HepG2 (cell line): ENCODE results near the gene CD207. TPM values are rescaled to one million over a fixed set of nuclear protein-coding genes. Genes with fewer than 3 reads are reported as not detected.
"Not testable (repeated sequence)": the region's sequence is repeated elsewhere in the genome, so short reads cannot be mapped to it uniquely, and the experiment has no call there.

Source experiments
- ATAC-seq: fragments of 200-7000 bp; cut with Tn5 transposase; 3 replicates; pipeline ENCODE4 v1.9.1; 2020; ENCODE audit warnings: mild to moderate bottlenecking, moderate library complexity
- BruUV-seq: library from RNA; stranded (reverse); fragments of 400-500 nt; replicated peaks from 2 replicates; lab custom pipeline; 2021; lab: Mats Ljungman, UMichigan
- CTCF ChIA-PET: fragments of 300-600 bp; formaldehyde crosslinking; extraction: SDS; loops from one replicate; lab custom pipeline; 2021; ENCODE audit warnings: low total read pairs, inconsistent platforms, low intra/inter-chr PET ratio; lab: Yijun Ruan, JAX
- POLR2A ChIA-PET: fragments of 350-600 bp; sonication (Branson Sonifier 250); formaldehyde crosslinking; loops from one replicate; lab custom pipeline; 2020; ENCODE audit warnings: antibody characterized with exemption, inconsistent platforms; lab: Yijun Ruan, JAX
- DNase-seq: peaks from one replicate; pipeline ENCODE4 v3.0.0-alpha.2; 2015; ENCODE audit warnings: low spot score
- FAIRE-seq: peaks from 3 replicates; lab custom pipeline; 2011; peaks lifted over from hg19 to GRCh38; lab: Jason Lieb, UNC
- H2AFZ ChIP-seq: one replicate; pipeline ENCODE4 v1.6.1; 2011; ENCODE audit warnings: low read length, inconsistent platforms
- H3K27ac ChIP-seq: fragments of 300-600 bp; 3 replicates; pipeline ENCODE4 v1.8.0; 2011; ENCODE audit warnings: mixed run types, mild to moderate bottlenecking, mixed read lengths, low read length, inconsistent platforms; ENCODE audit not compliant: insufficient read depth; ENCODE audit errors: extremely low read length
- H3K27me3 ChIP-seq, 2 experiments: fragments of 200-600 bp in 1 of 2; 2 replicates in 1 of 2; 3 replicates in 1 of 2; pipeline versions ENCODE4 v1.6.0 to v1.8.0; 2011; ENCODE audit warnings: low read length in 2 of 2, mild to moderate bottlenecking in 2 of 2, moderate library complexity in 2 of 2, inconsistent platforms in 1 of 2; ENCODE audit not compliant: insufficient read depth in 2 of 2, control insufficient read depth in 1 of 2
- H3K36me3 ChIP-seq, 2 experiments: fragments of 200-600 bp in 1 of 2; replicated peaks in 1 of 2; 2 replicates in 1 of 2; 3 replicates in 1 of 2; pipeline versions ENCODE4 v1.5.1 to v1.8.0; 2011; ENCODE audit warnings: low read length in 2 of 2, inconsistent platforms in 1 of 2; ENCODE audit not compliant: insufficient read depth in 2 of 2, control insufficient read depth in 1 of 2
- H3K4me1 ChIP-seq: 2 replicates; pipeline ENCODE4 v1.5.1; 2012; ENCODE audit warnings: low read length, inconsistent platforms; ENCODE audit not compliant: insufficient read depth
- H3K4me2 ChIP-seq: 2 replicates; pipeline ENCODE4 v1.6.0; 2011; ENCODE audit warnings: low read depth, low read length, inconsistent platforms
- H3K4me3 ChIP-seq, 3 experiments: fragments of 200-600 bp in 1 of 3; sonication (generic), shearing (Covaris generic) in 1 of 3; replicated peaks in 1 of 3; 2 replicates each; pipeline ENCODE4 v1.5.1; 2011 to 2016; ENCODE audit warnings: low read length in 3 of 3, inconsistent platforms in 2 of 3, low read depth in 2 of 3, mild to moderate bottlenecking in 2 of 3, control low read depth in 1 of 3, mixed read lengths in 1 of 3; ENCODE audit not compliant: insufficient read depth in 1 of 3
- H3K79me2 ChIP-seq: one replicate; pipeline ENCODE4 v1.6.1; 2011; ENCODE audit warnings: low read length, inconsistent platforms; ENCODE audit not compliant: insufficient read depth
- H3K9ac ChIP-seq: 2 replicates; pipeline ENCODE4 v1.6.0; 2011; ENCODE audit warnings: mild to moderate bottlenecking, low read depth, low read length, inconsistent platforms; ENCODE audit not compliant: insufficient read depth
- H3K9me3 ChIP-seq: 2 replicates; pipeline ENCODE4 v1.5.1; 2012; ENCODE audit warnings: mild to moderate bottlenecking, low read length
- H4K20me1 ChIP-seq: 2 replicates; pipeline ENCODE4 v1.6.0; 2011; ENCODE audit warnings: inconsistent platforms, mild to moderate bottlenecking, low read length, moderate library complexity; ENCODE audit not compliant: insufficient read depth
- EEA1 ChIP-seq: sonication (generic); formaldehyde crosslinking; IDR thresholded peaks from 2 replicates; pipeline ENCODE4 v1.5.1; 2020; ENCODE audit warnings: mild to moderate bottlenecking, missing genetic modification reagents, borderline replicate concordance
- FOXJ3 ChIP-seq: sonication (generic); formaldehyde crosslinking; IDR thresholded peaks from 2 replicates; pipeline ENCODE4 v1.4.0; 2020; ENCODE audit warnings: missing genetic modification reagents, mild to moderate bottlenecking, borderline replicate concordance
- HOXA5 ChIP-seq: sonication (generic); formaldehyde crosslinking; IDR thresholded peaks from 2 replicates; pipeline ENCODE4 v1.4.0; 2020; ENCODE audit warnings: missing genetic modification reagents
- MIER2 ChIP-seq: IDR thresholded peaks from 2 replicates; pipeline ENCODE4 v1.6.1; 2016; ENCODE audit warnings: missing biosample characterization, missing genetic modification reagents
- NCOR1 ChIP-seq: fragments of 200-600 bp; sonication (generic); IDR thresholded peaks from 2 replicates; pipeline ENCODE4 v1.7.0; 2017; ENCODE audit warnings: antibody characterized with exemption, low read length, borderline replicate concordance
- SRF ChIP-seq: IDR thresholded peaks from 2 replicates; pipeline ENCODE4 v1.6.1; 2011; ENCODE audit warnings: mild to moderate bottlenecking, low read depth, low read length, moderate library complexity
- ZNF577 ChIP-seq: sonication (generic); formaldehyde crosslinking; IDR thresholded peaks from 2 replicates; pipeline ENCODE4 v1.4.0; 2020; ENCODE audit warnings: mild to moderate bottlenecking, low read depth, missing genetic modification reagents, borderline replicate concordance
- WGBS: methylation state at CpG from one replicate; pipeline ENCODE4 v1.1.6; 2017; ENCODE audit warnings: low lambda C conversion rate; 5-methylcytosine and 5-hydroxymethylcytosine counted together
- in situ Hi-C: cut with HindIII; loops from 2 replicates; pipeline ENCODE4 v1.10.0; 2017; ENCODE audit warnings: low pct_unique_long_range_greater_than_20kb; ENCODE audit not compliant: extremely low pct_ligation_motif_present
- intact Hi-C: fragments of 100-400 bp; cut with micrococcal nuclease; formaldehyde crosslinking; loops from one replicate; pipeline ENCODE4 v1.10.0; 2022; ENCODE audit not compliant: unreplicated experiment
- polyA plus RNA-seq, 8 experiments: library from polyadenylated mRNA; depleted of rRNA in 3 of 8; stranded (reverse) in 7 of 8; unstranded in 1 of 8; fragments of >200 nt; fragmentation: Illumina TruSeq in 4 of 8; extraction: Trizol in 4 of 8; gene quantifications; 2 replicates each; pipeline versions ENCODE4 v1.2.1 to v1.2.3, GENCODE V29; 2011 to 2016; ENCODE audit warnings: low read depth in 4 of 8, missing spikeins in 1 of 8, mixed read lengths in 1 of 8; ENCODE audit not compliant: insufficient read depth in 1 of 8
- total RNA-seq, 5 experiments: library from RNA; depleted of rRNA; stranded (reverse); fragments of >200 nt; fragmentation: Illumina TruSeq; extraction: Trizol; gene quantifications; 2 replicates each; pipeline ENCODE4 v1.2.3, GENCODE V29; 2016; ENCODE audit warnings: low read depth in 1 of 5
- TF ChIP-seq, protein P1 (sequence below): sonication (generic); formaldehyde crosslinking; IDR thresholded peaks from 2 replicates; pipeline ENCODE4 v1.5.1; 2020; ENCODE audit warnings: mild to moderate bottlenecking, missing genetic modification reagents, moderate library complexity
- TF ChIP-seq, protein P2 (sequence below), 2 experiments: sonication (generic) in 1 of 2; formaldehyde crosslinking in 1 of 2; IDR thresholded peaks; 2 replicates each; pipeline versions ENCODE4 v1.5.1 to v1.6.1; 2011 to 2020; ENCODE audit warnings: borderline replicate concordance in 1 of 2, low read depth in 1 of 2, low read length in 1 of 2, mild to moderate bottlenecking in 1 of 2, missing genetic modification reagents in 1 of 2, moderate library complexity in 1 of 2
- TF ChIP-seq, protein P3 (sequence below): IDR thresholded peaks from 2 replicates; pipeline ENCODE4 v1.6.1; 2016; ENCODE audit warnings: control low read depth

The CD207 gene
- total and polyA plus RNA-seq, 2 of the 13 experiments (the other 11 are each of a cell fraction or from before 2014, with no cell fraction given), result 0.09 to 0.15 TPM

DNA sequence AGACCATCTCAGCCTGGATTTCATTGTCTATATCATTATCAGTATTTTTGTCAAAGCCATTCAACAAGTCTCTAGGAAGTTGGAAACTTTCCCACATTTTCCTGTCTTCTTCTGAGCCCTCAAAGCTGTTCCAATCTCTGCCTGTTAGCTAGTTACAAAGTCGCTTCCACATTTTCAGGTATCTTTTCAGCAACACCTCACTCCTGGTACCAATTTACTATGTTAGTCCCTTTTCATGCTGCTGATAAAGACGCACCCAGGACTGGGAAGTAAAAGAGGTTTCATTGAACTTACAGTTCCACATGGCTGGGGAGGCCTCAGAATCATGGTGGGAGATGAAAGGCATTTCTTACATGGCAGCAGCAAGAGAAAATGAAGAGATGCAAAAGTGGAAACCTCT lies 35.9 kb downstream of the CD207 start:
- intact Hi-C loops (no loop called here), in situ Hi-C loops (no loop called here)
- TF ChIP-seq MIER2 (CRISPR knock-in tag) (no peak), FOXJ3 (no peak), NCOR1 (no peak), SRF (no peak), ZNF577 (CRISPR knock-in tag) (no peak), EEA1 (CRISPR knock-in tag) (no peak), HOXA5 (CRISPR knock-in tag) (no peak)
- TF ChIP-seq, protein P1, sequence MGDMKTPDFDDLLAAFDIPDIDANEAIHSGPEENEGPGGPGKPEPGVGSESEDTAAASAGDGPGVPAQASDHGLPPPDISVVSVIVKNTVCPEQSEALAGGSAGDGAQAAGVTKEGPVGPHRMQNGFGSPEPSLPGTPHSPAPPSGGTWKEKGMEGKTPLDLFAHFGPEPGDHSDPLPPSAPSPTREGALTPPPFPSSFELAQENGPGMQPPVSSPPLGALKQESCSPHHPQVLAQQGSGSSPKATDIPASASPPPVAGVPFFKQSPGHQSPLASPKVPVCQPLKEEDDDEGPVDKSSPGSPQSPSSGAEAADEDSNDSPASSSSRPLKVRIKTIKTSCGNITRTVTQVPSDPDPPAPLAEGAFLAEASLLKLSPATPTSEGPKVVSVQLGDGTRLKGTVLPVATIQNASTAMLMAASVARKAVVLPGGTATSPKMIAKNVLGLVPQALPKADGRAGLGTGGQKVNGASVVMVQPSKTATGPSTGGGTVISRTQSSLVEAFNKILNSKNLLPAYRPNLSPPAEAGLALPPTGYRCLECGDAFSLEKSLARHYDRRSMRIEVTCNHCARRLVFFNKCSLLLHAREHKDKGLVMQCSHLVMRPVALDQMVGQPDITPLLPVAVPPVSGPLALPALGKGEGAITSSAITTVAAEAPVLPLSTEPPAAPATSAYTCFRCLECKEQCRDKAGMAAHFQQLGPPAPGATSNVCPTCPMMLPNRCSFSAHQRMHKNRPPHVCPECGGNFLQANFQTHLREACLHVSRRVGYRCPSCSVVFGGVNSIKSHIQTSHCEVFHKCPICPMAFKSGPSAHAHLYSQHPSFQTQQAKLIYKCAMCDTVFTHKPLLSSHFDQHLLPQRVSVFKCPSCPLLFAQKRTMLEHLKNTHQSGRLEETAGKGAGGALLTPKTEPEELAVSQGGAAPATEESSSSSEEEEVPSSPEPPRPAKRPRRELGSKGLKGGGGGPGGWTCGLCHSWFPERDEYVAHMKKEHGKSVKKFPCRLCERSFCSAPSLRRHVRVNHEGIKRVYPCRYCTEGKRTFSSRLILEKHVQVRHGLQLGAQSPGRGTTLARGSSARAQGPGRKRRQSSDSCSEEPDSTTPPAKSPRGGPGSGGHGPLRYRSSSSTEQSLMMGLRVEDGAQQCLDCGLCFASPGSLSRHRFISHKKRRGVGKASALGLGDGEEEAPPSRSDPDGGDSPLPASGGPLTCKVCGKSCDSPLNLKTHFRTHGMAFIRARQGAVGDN (CRISPR knock-in tag), result no peak
- TF ChIP-seq, protein P2, sequence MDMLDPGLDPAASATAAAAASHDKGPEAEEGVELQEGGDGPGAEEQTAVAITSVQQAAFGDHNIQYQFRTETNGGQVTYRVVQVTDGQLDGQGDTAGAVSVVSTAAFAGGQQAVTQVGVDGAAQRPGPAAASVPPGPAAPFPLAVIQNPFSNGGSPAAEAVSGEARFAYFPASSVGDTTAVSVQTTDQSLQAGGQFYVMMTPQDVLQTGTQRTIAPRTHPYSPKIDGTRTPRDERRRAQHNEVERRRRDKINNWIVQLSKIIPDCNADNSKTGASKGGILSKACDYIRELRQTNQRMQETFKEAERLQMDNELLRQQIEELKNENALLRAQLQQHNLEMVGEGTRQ (IDR thresholded peaks at IDR 0.05; ENCODE audit: low read depth, low read length), result no peak
- TF ChIP-seq, protein P2 (CRISPR knock-in tag; IDR thresholded peaks at IDR 0.05; ENCODE audit: borderline replicate concordance), result no peak
- TF ChIP-seq, protein P3, sequence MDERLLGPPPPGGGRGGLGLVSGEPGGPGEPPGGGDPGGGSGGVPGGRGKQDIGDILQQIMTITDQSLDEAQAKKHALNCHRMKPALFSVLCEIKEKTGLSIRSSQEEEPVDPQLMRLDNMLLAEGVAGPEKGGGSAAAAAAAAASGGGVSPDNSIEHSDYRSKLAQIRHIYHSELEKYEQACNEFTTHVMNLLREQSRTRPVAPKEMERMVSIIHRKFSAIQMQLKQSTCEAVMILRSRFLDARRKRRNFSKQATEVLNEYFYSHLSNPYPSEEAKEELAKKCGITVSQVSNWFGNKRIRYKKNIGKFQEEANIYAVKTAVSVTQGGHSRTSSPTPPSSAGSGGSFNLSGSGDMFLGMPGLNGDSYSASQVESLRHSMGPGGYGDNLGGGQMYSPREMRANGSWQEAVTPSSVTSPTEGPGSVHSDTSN (CRISPR knock-in tag), result no peak
- Histone ChIP-seq H3K4me1 (peaks cover 57% of the 10 kb centered on the region), H3K4me2 (no peak overlapping the region), H3K79me2 (no peaks in the 10 kb centered on the region), H4K20me1 (no peaks in the 10 kb centered on the region), H2AFZ (no peak overlapping the region), H3K4me3 (no peak overlapping the region), H3K9ac (no peak overlapping the region), H3K27me3 (0 out of 5 replicates have a peak, but pooled peaks cover 0 to 1% of the 10 kb centered on the region in 2 experiments), H3K27ac (no peak overlapping the region), H3K9me3 (peaks cover 13% of the 10 kb centered on the region), H3K36me3 (no peaks in the 10 kb centered on the region)
- ATAC-seq, result no peak
- no peak for FAIRE-seq
- no TSS peak for BruUV-seq
- 34% methylated on average over 2 of the region's 2 CpGs for WGBS
- POLR2A ChIA-PET, result no interaction called here
- DNase-seq, result no peak
- CTCF ChIA-PET, result no interaction called here

DNA sequence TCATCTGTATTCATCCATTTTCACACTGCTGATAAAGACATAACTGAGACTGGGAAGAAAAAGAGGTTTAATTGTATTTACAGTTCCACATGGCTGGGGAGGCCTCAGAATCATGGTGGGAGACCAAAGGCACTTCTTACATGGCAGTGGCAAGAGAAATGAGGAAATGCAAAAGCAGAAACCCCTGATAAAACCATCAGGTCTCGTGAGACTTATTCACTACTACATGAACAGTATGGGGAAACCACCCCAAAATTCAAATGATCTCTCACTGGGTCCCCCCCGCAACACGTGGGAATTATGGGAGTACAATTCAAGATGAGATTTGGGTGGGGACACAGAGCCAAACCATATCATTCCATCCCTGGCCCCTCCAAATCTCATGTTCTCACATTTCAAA lies 37.6 kb downstream of the CD207 start:
- Histone ChIP-seq H3K9me3 (peaks cover 13% of the 10 kb centered on the region), H3K4me1 (peaks cover 57% of the 10 kb centered on the region)
- intact Hi-C loops, FAIRE-seq, DNase-seq, H2AFZ ChIP-seq, CTCF ChIA-PET, H3K79me2 ChIP-seq, H3K4me2 ChIP-seq, H3K9ac ChIP-seq, ATAC-seq, BruUV-seq, in situ Hi-C loops, H3K4me3 ChIP-seq, H4K20me1 ChIP-seq, H3K36me3 ChIP-seq, H3K27ac ChIP-seq, H3K27me3 ChIP-seq: not testable (repeated sequence)
- WGBS, result 38% methylated on average over 3 of the region's 3 CpGs
- POLR2A ChIA-PET, result interaction anchor here (2.0 kb wide), 1 partner anchor 10 kb away, joined by 7 read pairs; no protein-coding TSS in a partner anchor
